HEK293 (cell line): ENCODE results near the gene DNAJB7.

ENCODE experiments used
- BCL6B ChIP-seq: fragments of 450-650 bp; formaldehyde crosslinking; IDR thresholded peaks from 2 replicates; pipeline ENCODE4 v1.5.1; 2017; ENCODE audit warnings: missing biosample characterization, missing genetic modification characterization
- GLI2 ChIP-seq: fragments of 450-650 bp; formaldehyde crosslinking; IDR thresholded peaks from 2 replicates; pipeline ENCODE4; 2017; ENCODE audit warnings: missing biosample characterization, missing genetic modification characterization, low read depth, borderline replicate concordance
- INSM2 ChIP-seq: fragments of 450-650 bp; formaldehyde crosslinking; IDR thresholded peaks from 2 replicates; pipeline ENCODE4 v1.5.1; 2016; ENCODE audit warnings: missing biosample characterization, missing genetic modification characterization
- RBAK ChIP-seq: fragments of 450-650 bp; formaldehyde crosslinking; IDR thresholded peaks from 2 replicates; pipeline ENCODE4 v1.5.1; 2016; ENCODE audit warnings: missing biosample characterization, missing genetic modification characterization
- SALL2 ChIP-seq: fragments of 450-650 bp; formaldehyde crosslinking; IDR thresholded peaks from 2 replicates; pipeline ENCODE4 v1.5.0; 2017; ENCODE audit warnings: missing biosample characterization, mild to moderate bottlenecking, missing genetic modification characterization, borderline replicate concordance
- SETDB1 ChIP-seq: IDR thresholded peaks from one replicate; pipeline ENCODE4 v1.6.1; 2017; ENCODE audit warnings: mild to moderate bottlenecking, low read length, moderate library complexity, mixed read lengths; ENCODE audit not compliant: insufficient read length
- TSHZ1 ChIP-seq: fragments of 450-650 bp; formaldehyde crosslinking; IDR thresholded peaks from 2 replicates; pipeline ENCODE4 v1.5.1; 2016; ENCODE audit warnings: missing biosample characterization, missing genetic modification characterization, borderline replicate concordance
- ZBTB11 ChIP-seq: fragments of 450-650 bp; formaldehyde crosslinking; conservative IDR thresholded peaks from 2 replicates; pipeline ENCODE4 v1.5.1; 2016; ENCODE audit warnings: low read depth, missing biosample characterization, missing genetic modification characterization
- ZBTB8A ChIP-seq: fragments of 450-650 bp; formaldehyde crosslinking; IDR thresholded peaks from 2 replicates; pipeline ENCODE4 v1.5.1; 2016; ENCODE audit warnings: missing biosample characterization, missing genetic modification characterization
- ZFP3 ChIP-seq: fragments of 450-650 bp; formaldehyde crosslinking; IDR thresholded peaks from 2 replicates; pipeline ENCODE4 v1.5.1; 2016; ENCODE audit warnings: low read depth, missing biosample characterization, missing genetic modification characterization
- ZFP69B ChIP-seq: fragments of 450-650 bp; formaldehyde crosslinking; IDR thresholded peaks from 2 replicates; pipeline ENCODE4 v1.5.1; 2016; ENCODE audit warnings: missing biosample characterization, missing genetic modification characterization
- ZIC2 ChIP-seq: fragments of 450-650 bp; formaldehyde crosslinking; IDR thresholded peaks from 2 replicates; pipeline ENCODE4 v1.5.1; 2016; ENCODE audit warnings: missing biosample characterization, missing genetic modification characterization
- ZNF114 ChIP-seq: fragments of 450-650 bp; formaldehyde crosslinking; IDR thresholded peaks from 2 replicates; pipeline ENCODE4 v1.5.0; 2017; ENCODE audit warnings: missing biosample characterization, missing genetic modification characterization
- ZNF157 ChIP-seq: fragments of 450-650 bp; formaldehyde crosslinking; IDR thresholded peaks from 2 replicates; pipeline ENCODE4 v1.5.1; 2016; ENCODE audit warnings: missing biosample characterization, missing genetic modification characterization
- ZNF202 ChIP-seq: fragments of 450-650 bp; formaldehyde crosslinking; IDR thresholded peaks from 2 replicates; pipeline ENCODE4 v1.5.1; 2016; ENCODE audit warnings: missing biosample characterization, missing genetic modification characterization, borderline replicate concordance
- ZNF23 ChIP-seq: fragments of 450-650 bp; formaldehyde crosslinking; IDR thresholded peaks from 2 replicates; pipeline ENCODE4 v1.5.1; 2016; ENCODE audit warnings: missing biosample characterization, missing genetic modification characterization, borderline replicate concordance
- ZNF292 ChIP-seq: fragments of 450-650 bp; formaldehyde crosslinking; IDR thresholded peaks from 2 replicates; pipeline ENCODE4 v1.5.1; 2016; ENCODE audit warnings: low read depth, missing biosample characterization, missing genetic modification characterization, borderline replicate concordance
- ZNF514 ChIP-seq: fragments of 450-650 bp; formaldehyde crosslinking; IDR thresholded peaks from 2 replicates; pipeline ENCODE4 v1.5.1; 2016; ENCODE audit warnings: missing biosample characterization, missing genetic modification characterization
- ZNF521 ChIP-seq: fragments of 450-650 bp; formaldehyde crosslinking; IDR thresholded peaks from 2 replicates; pipeline ENCODE4 v1.5.1; 2017; ENCODE audit warnings: missing biosample characterization, mild to moderate bottlenecking, missing genetic modification characterization
- ZNF561 ChIP-seq: fragments of 450-650 bp; IDR thresholded peaks from 2 replicates; pipeline ENCODE4 v1.5.1; 2018; ENCODE audit warnings: missing biosample characterization, missing genetic modification characterization, borderline replicate concordance
- ZNF571 ChIP-seq: fragments of 450-650 bp; formaldehyde crosslinking; IDR thresholded peaks from 2 replicates; pipeline ENCODE4 v1.5.0; 2017; ENCODE audit warnings: missing biosample characterization, missing genetic modification characterization
- ZNF621 ChIP-seq: fragments of 450-650 bp; formaldehyde crosslinking; IDR thresholded peaks from 2 replicates; pipeline ENCODE4 v1.5.1; 2017; ENCODE audit warnings: missing biosample characterization, missing genetic modification characterization
- ZNF639 ChIP-seq: fragments of 450-650 bp; formaldehyde crosslinking; IDR thresholded peaks from 2 replicates; pipeline ENCODE4 v1.5.1; 2016; ENCODE audit warnings: missing biosample characterization, missing genetic modification characterization
- ZNF654 ChIP-seq: fragments of 450-650 bp; formaldehyde crosslinking; IDR thresholded peaks from 2 replicates; pipeline ENCODE4 v1.5.1; 2016; ENCODE audit warnings: low read depth, missing biosample characterization, missing genetic modification characterization
- ZNF660 ChIP-seq: fragments of 450-650 bp; IDR thresholded peaks from 2 replicates; pipeline ENCODE4 v1.5.1; 2018; ENCODE audit warnings: missing biosample characterization, mild to moderate bottlenecking, missing genetic modification characterization
- ZNF701 ChIP-seq: fragments of 450-650 bp; formaldehyde crosslinking; IDR thresholded peaks from 2 replicates; pipeline ENCODE4 v1.5.1; 2016; ENCODE audit warnings: missing biosample characterization, missing genetic modification characterization
- ZNF707 ChIP-seq: fragments of 450-650 bp; formaldehyde crosslinking; IDR thresholded peaks from 2 replicates; pipeline ENCODE4 v1.5.1; 2016; ENCODE audit warnings: missing biosample characterization, missing genetic modification characterization
- ZNF777 ChIP-seq: fragments of 450-650 bp; formaldehyde crosslinking; IDR thresholded peaks from 2 replicates; pipeline ENCODE4 v1.5.1; 2017; ENCODE audit warnings: missing biosample characterization, missing genetic modification characterization, borderline replicate concordance
- ZNF830 ChIP-seq: fragments of 450-650 bp; IDR thresholded peaks from 2 replicates; pipeline ENCODE4 v1.5.0; 2018; ENCODE audit warnings: missing biosample characterization, missing genetic modification characterization, low read depth, mild to moderate bottlenecking, moderate library complexity

The DNAJB7 gene

GRCh38 chr22:40856513-40857308 lies 5.2 kb downstream of the DNAJB7 start, which contains the start of the genes ST13 and XPNPEP3 (continued):
- TF ChIP-seq TSHZ1 (tag by site-specific recombination), result peak; percentile 20; the same call in 1 of the 2 replicates
- TF ChIP-seq ZBTB8A, result peak; percentile 96
- TF ChIP-seq RBAK (tag by site-specific recombination), result no peak
- TF ChIP-seq INSM2, result peak; percentile 42; the same call in 1 of the 2 replicates
- no peak for TF ChIP-seq ZFP3 (tag by site-specific recombination)
- TF ChIP-seq ZNF701 (tag by site-specific recombination), result no peak
- TF ChIP-seq ZNF571 (tag by site-specific recombination), result no peak
- no peak for TF ChIP-seq ZNF830
- TF ChIP-seq ZNF660 (tag by site-specific recombination), result peak; percentile 55; the same call in 1 of the 2 replicates
- TF ChIP-seq ZNF707 (tag by site-specific recombination), result no peak
- TF ChIP-seq ZNF621 (tag by site-specific recombination), result no peak
- TF ChIP-seq ZNF654 (tag by site-specific recombination), result no peak
- TF ChIP-seq ZNF114 (tag by site-specific recombination), result no peak
- no peak for TF ChIP-seq ZNF23 (tag by site-specific recombination)
- peak; percentile 73 for TF ChIP-seq ZIC2 (tag by site-specific recombination)
- TF ChIP-seq ZNF777 (tag by site-specific recombination), result no peak
- TF ChIP-seq ZNF202 (tag by site-specific recombination), result no peak
- TF ChIP-seq ZNF157 (tag by site-specific recombination), result no peak
- TF ChIP-seq ZBTB11, result peak; percentile 97
- TF ChIP-seq ZNF292 (tag by site-specific recombination), result no peak
- TF ChIP-seq ZNF521 (tag by site-specific recombination), result no peak
- TF ChIP-seq ZFP69B, result no peak
- TF ChIP-seq ZNF639 (tag by site-specific recombination), result peak; percentile 90
- no peak for TF ChIP-seq SALL2 (tag by site-specific recombination)
- TF ChIP-seq BCL6B (tag by site-specific recombination), result no peak
- TF ChIP-seq SETDB1, result peak; percentile 36
- no peak for TF ChIP-seq ZNF514 (tag by site-specific recombination)
- TF ChIP-seq GLI2 (tag by site-specific recombination), result no peak
- peak; percentile 33; the same call in 1 of the 2 replicates for TF ChIP-seq ZNF561 (tag by site-specific recombination)
